Natural killer cell (primary cell): ENCODE results near the gene STAT5B. TPM values are rescaled to one million over a fixed set of nuclear protein-coding genes. Genes with fewer than 3 reads are reported as not detected.

ENCODE experiments used
- ATAC-seq, 3 donors: fragments of 150-1000 bp in 2 of 3; fragments of 200-7000 bp in 1 of 3; cut with Tn5 transposase; 1 replicate in 1 of 3; 2 replicates in 2 of 3; pipeline ENCODE4 v1.10.0; 2021; ENCODE audit warnings: mild to moderate bottlenecking in 2 of 3, moderate library complexity in 2 of 3
- DNase-seq, 2 donors: peaks; one replicate each; pipeline versions ENCODE4 v3.0.0 to v3.0.0-alpha.2; 2013 to 2021; ENCODE audit warnings: mixed read lengths in 1 of 2
- H3K27ac ChIP-seq: one replicate; pipeline ENCODE4 v1.5.1; 2013; ENCODE audit warnings: mild to moderate bottlenecking, low read length
- H3K27me3 ChIP-seq: one replicate; pipeline ENCODE4 v1.6.1; 2013; ENCODE audit warnings: low read length; ENCODE audit not compliant: control insufficient read depth, insufficient read depth
- H3K36me3 ChIP-seq: one replicate; pipeline ENCODE4 v1.6.1; 2013; ENCODE audit warnings: low read length; ENCODE audit not compliant: control insufficient read depth, insufficient read depth
- H3K4me1 ChIP-seq: one replicate; pipeline ENCODE4 v1.6.1; 2013; ENCODE audit warnings: low read length; ENCODE audit not compliant: control insufficient read depth, insufficient read depth
- H3K4me3 ChIP-seq: one replicate; pipeline ENCODE4 v1.5.1; 2013; ENCODE audit warnings: low read length
- H3K9me3 ChIP-seq: one replicate; pipeline ENCODE4 v1.6.1; 2013; ENCODE audit warnings: low read length; ENCODE audit not compliant: control insufficient read depth, insufficient read depth
- H3K27ac Mint-ChIP-seq, 2 donors: one replicate each; pipeline ENCODE4 v1.8.0; 2022; ENCODE audit warnings: mild to moderate bottlenecking in 2 of 2, mixed read lengths in 2 of 2, moderate library complexity in 1 of 2
- H3K27me3 Mint-ChIP-seq, 2 donors: one replicate each; pipeline ENCODE4 v1.8.0; 2022; ENCODE audit warnings: low read depth in 2 of 2, mixed read lengths in 2 of 2
- H3K36me3 Mint-ChIP-seq: one replicate; pipeline ENCODE4 v1.8.0; 2022; ENCODE audit warnings: mixed read lengths
- H3K4me1 Mint-ChIP-seq, 2 donors: one replicate each; pipeline ENCODE4 v1.8.0; 2022; ENCODE audit warnings: mixed read lengths in 2 of 2
- H3K4me3 Mint-ChIP-seq: one replicate; pipeline ENCODE4 v1.8.0; 2022; ENCODE audit warnings: mild to moderate bottlenecking, moderate library complexity, mixed read lengths
- H3K9me3 Mint-ChIP-seq, 2 donors: one replicate each; pipeline ENCODE4 v1.8.0; 2022; ENCODE audit warnings: mixed read lengths in 2 of 2
- CTCF ChIP-seq: fragments of 200-600 bp; IDR thresholded peaks from one replicate; pipeline ENCODE4 v1.8.0; 2022; ENCODE audit warnings: antibody characterized with exemption
- WGBS: methylation state at CpG from one replicate; pipeline ENCODE4 v1.1.7; 2013; ENCODE audit warnings: missing lambda C conversion rate; ENCODE audit not compliant: insufficient coverage; 5-methylcytosine and 5-hydroxymethylcytosine counted together
- intact Hi-C: fragments of 100-400 bp; cut with micrococcal nuclease; formaldehyde crosslinking; loops from one replicate; pipeline ENCODE4 v1.14.2; 2022
- total RNA-seq, 4 donors: library from RNA; stranded (reverse); fragments of 120-200 nt in 1 of 4; gene quantifications; one replicate each; pipeline versions ENCODE4 v1.2.3 to v1.2.4, GENCODE V29; 2013 to 2022

STAT5B gene
- total RNA-seq, 3 donors from 2014 or later (not counting 1 experiment from before 2014, with no cell fraction given), result 79.9 to 112 (median 103) TPM

- Histone ChIP-seq H3K27me3 (no peaks in the 10 kb centered on the region), H3K27ac (no peak overlapping the region), H3K36me3 (peaks cover 42% of the 10 kb centered on the region), H3K9me3 (no peaks in the 10 kb centered on the region), H3K4me3 (no peak overlapping the region), H3K4me1 (peaks cover 4% of the 10 kb centered on the region)
- ATAC-seq, result no peak
- no peak for TF ChIP-seq CTCF
- 97% methylated on average over 6 of the region's 6 CpGs for WGBS
- Mint-ChIP-seq H3K4me3 (no peak overlapping the region), H3K27ac (peak overlapping the region in 1 of 2 donors; percentile 20), H3K36me3 (no peaks in the 10 kb centered on the region), H3K27me3 (no peaks in the 10 kb centered on the region), H3K4me1 (no peaks in the 10 kb centered on the region), H3K9me3 (no peaks in the 10 kb centered on the region)
- intact Hi-C loops, result no loop called here
- no peak for DNase-seq
Observed at GRCh38 chr17:42202159-42202558, 74.0 kb downstream of the STAT5B start.

- Histone ChIP-seq H3K4me1 (peaks cover 4% of the 10 kb centered on the region), H3K27ac (no peak overlapping the region), H3K4me3 (no peak overlapping the region), H3K36me3 (peaks cover 40% of the 10 kb centered on the region), H3K27me3 (no peaks in the 10 kb centered on the region), H3K9me3 (no peaks in the 10 kb centered on the region)
- Mint-ChIP-seq H3K4me1 (no peaks in the 10 kb centered on the region), H3K27me3 (no peaks in the 10 kb centered on the region), H3K9me3 (no peaks in the 10 kb centered on the region), H3K27ac (peak overlapping the region in 1 of 2 donors; percentile 20), H3K4me3 (no peak overlapping the region), H3K36me3 (no peaks in the 10 kb centered on the region)
- TF ChIP-seq CTCF, result no peak
- ATAC-seq (no peak), DNase-seq (no peak)
- intact Hi-C loops, result no loop called here
- 92% methylated on average over 8 of the region's 10 CpGs for WGBS
Observed at GRCh38 chr17:42201458-42201772, 74.8 kb downstream of the STAT5B start.

GRCh38 chr17:42200706-42201457, 75.3 kb downstream of the STAT5B start:
- no peaks in the 10 kb centered on the region for H3K9me3 Mint-ChIP-seq
- H3K4me3 Mint-ChIP-seq, result no peak overlapping the region
- H3K4me3 ChIP-seq, result no peak overlapping the region
- DNase-seq, result no peak
- H3K27ac ChIP-seq, result no peak overlapping the region
- H3K4me1 Mint-ChIP-seq, result no peaks in the 10 kb centered on the region
- no peak for ATAC-seq
- H3K36me3 Mint-ChIP-seq, result no peaks in the 10 kb centered on the region
- peaks cover 4% of the 10 kb centered on the region for H3K4me1 ChIP-seq
- TF ChIP-seq CTCF, result no peak
- intact Hi-C loops, result no loop called here
- H3K27me3 Mint-ChIP-seq, result no peaks in the 10 kb centered on the region
- H3K27ac Mint-ChIP-seq, result peak overlapping the region in 1 of 2 donors; percentile 20
- 93% methylated on average over 11 of the region's 14 CpGs for WGBS
- no peaks in the 10 kb centered on the region for H3K9me3 ChIP-seq
- peaks cover 37% of the 10 kb centered on the region for H3K36me3 ChIP-seq
- H3K27me3 ChIP-seq, result no peaks in the 10 kb centered on the region
